Cardiac muscle cell (in vitro differentiated cells and primary cell): ENCODE results near the gene ENTPD2. TPM values are rescaled to one million over a fixed set of nuclear protein-coding genes. Genes with fewer than 3 reads are reported as not detected.
"Not testable (repeated sequence)": the region's sequence is repeated elsewhere in the genome, so short reads cannot be mapped to it uniquely, and the experiment has no call there.

Experiments
- DNase-seq, 2 donors: peaks; one replicate each; pipeline versions ENCODE4 v3.0.0 to v3.0.0-alpha.2; 2010 to 2017; ENCODE audit warnings: low read depth in 1 of 2, low spot score in 1 of 2
- H3K27ac ChIP-seq: fragments of 200-600 bp; sonication (generic); 2 replicates; pipeline ENCODE4 v1.5.1; 2016
- H3K27me3 ChIP-seq: fragments of 200-600 bp; sonication (generic); 2 replicates; pipeline ENCODE4 v1.6.0; 2016; ENCODE audit warnings: control low read depth
- H3K36me3 ChIP-seq: fragments of 200-600 bp; sonication (generic); 2 replicates; pipeline ENCODE4 v1.5.1; 2016; ENCODE audit warnings: control low read depth
- H3K4me1 ChIP-seq: fragments of 200-600 bp; sonication (generic); 2 replicates; pipeline ENCODE4 v1.8.1; 2017; ENCODE audit warnings: low read depth, mild to moderate bottlenecking, mixed run types
- H3K4me3 ChIP-seq: fragments of 200-600 bp; sonication (generic); 2 replicates; pipeline ENCODE4 v1.5.1; 2016; ENCODE audit warnings: mild to moderate bottlenecking
- H3K9me3 ChIP-seq: fragments of 200-600 bp; sonication (generic); 2 replicates; pipeline ENCODE4 v1.5.1; 2017; ENCODE audit warnings: low read depth, mild to moderate bottlenecking, control low read depth
- CTCF ChIP-seq: IDR thresholded peaks from 2 replicates; pipeline ENCODE4 v1.5.1; 2012; ENCODE audit warnings: low read depth, mild to moderate bottlenecking, low read length
- polyA plus RNA-seq: library from polyadenylated mRNA; unstranded; fragments of >200 nt; fragmentation: Nextera tagmentation; extraction: Ambion mirVana; gene quantifications from 2 replicates; pipeline ENCODE4 v1.2.1, GENCODE V29; 2016
- total RNA-seq: library from RNA; depleted of rRNA; stranded (reverse); fragments of >200 nt; gene quantifications from 2 replicates; pipeline ENCODE4 v1.2.3, GENCODE V29; 2016

ENTPD2 gene
- total and polyA plus RNA-seq, 2 experiments from 2014 or later = not detected

- no peak for TF ChIP-seq CTCF
- H3K27me3 ChIP-seq = no peaks in the 10 kb centered on the region
- no peaks in the 10 kb centered on the region for H3K9me3 ChIP-seq
- H3K4me1 ChIP-seq = no peaks in the 10 kb centered on the region
- no peak for DNase-seq
- H3K27ac ChIP-seq = no peak overlapping the region
- no peak overlapping the region for H3K4me3 ChIP-seq
- no peaks in the 10 kb centered on the region for H3K36me3 ChIP-seq
These were observed 18.4 kb downstream of the ENTPD2 start for GRCh38 chr9:137035507-137035834.

GRCh38 chr9:137034709-137035506 is 19.0 kb downstream of the ENTPD2 start:
- Histone ChIP-seq H3K27me3 (no peaks in the 10 kb centered on the region), H3K4me3 (no peak overlapping the region), H3K4me1 (no peaks in the 10 kb centered on the region), H3K27ac (no peak overlapping the region), H3K36me3 (no peaks in the 10 kb centered on the region), H3K9me3 (no peaks in the 10 kb centered on the region)
- peak; percentile 87 to 89 for DNase-seq
- TF ChIP-seq CTCF = peak; percentile 96

- Histone ChIP-seq H3K4me1 (no peaks in the 10 kb centered on the region), H3K4me3 (no peak overlapping the region), H3K27me3 (no peaks in the 10 kb centered on the region), H3K9me3 (no peaks in the 10 kb centered on the region), H3K36me3 (no peaks in the 10 kb centered on the region), H3K27ac (no peak overlapping the region)
- TF ChIP-seq CTCF = no peak
- no peak for DNase-seq
These were observed 19.7 kb downstream of the ENTPD2 start for GRCh38 chr9:137034039-137034708.

GRCh38 chr9:137033481-137033880 is 20.4 kb downstream of the ENTPD2 start:
- not testable (repeated sequence) for H3K27ac ChIP-seq, H3K36me3 ChIP-seq, DNase-seq, H3K27me3 ChIP-seq, H3K9me3 ChIP-seq, H3K4me1 ChIP-seq, H3K4me3 ChIP-seq

GRCh38 chr9:137032858-137033257 is 21.0 kb downstream of the ENTPD2 start:
- no peaks in the 10 kb centered on the region for H3K27me3 ChIP-seq
- no peak overlapping the region for H3K4me3 ChIP-seq
- TF ChIP-seq CTCF = no peak
- no peaks in the 10 kb centered on the region for H3K36me3 ChIP-seq
- H3K4me1 ChIP-seq = no peaks in the 10 kb centered on the region
- H3K27ac ChIP-seq = no peak overlapping the region
- H3K9me3 ChIP-seq = no peaks in the 10 kb centered on the region
- DNase-seq = no peak

GRCh38 chr9:137031904-137032640 is 21.8 kb downstream of the ENTPD2 start, which contains the start of gene FUT7:
TSS of gene FUT7 (minus strand) at chr9:137032088. CDS start at chr9:137031991, 97 bp downstream.
- no peaks in the 10 kb centered on the region for H3K36me3 ChIP-seq
- no peaks in the 10 kb centered on the region for H3K27me3 ChIP-seq
- H3K27ac ChIP-seq = no peak within 1 kb of the TSS
- no peak within 1 kb of the TSS for H3K4me3 ChIP-seq
- TF ChIP-seq CTCF = no peak
- H3K9me3 ChIP-seq = no peaks in the 10 kb centered on the region
- DNase-seq = no peak
- peaks cover 5% of the 10 kb centered on the region for H3K4me1 ChIP-seq
